Transverse colon (tissue), 4 donors: Measurements from ENCODE around the gene MBTPS1.

Source experiments
- EP300 ChIP-seq: sonication (generic); formaldehyde crosslinking; IDR thresholded peaks from one replicate; pipeline ENCODE4 v1.6.1; 2017; ENCODE audit warnings: antibody characterized with exemption, low read depth
- POLR2A ChIP-seq: fragments of 450-650 bp; IDR thresholded peaks from one replicate; pipeline ENCODE4 v1.6.1; 2016; ENCODE audit warnings: antibody characterized with exemption, mild to moderate bottlenecking, moderate library complexity
- POLR2AphosphoS5 ChIP-seq, 3 donors: sonication (generic); formaldehyde crosslinking; IDR thresholded peaks; one replicate each; pipeline ENCODE4 v1.6.1; 2016; ENCODE audit warnings: antibody characterized with exemption in 3 of 3
- TF ChIP-seq, protein P1 (sequence below), 5 experiments: fragments of 200-600 bp in 3 of 5; fragments of 450-650 bp in 2 of 5; sonication (generic) in 3 of 5; IDR thresholded peaks; 1 replicate in 2 of 5; 2 replicates in 3 of 5; pipeline ENCODE4 v1.5.1; 2016 to 2017; ENCODE audit warnings: antibody characterized with exemption in 5 of 5, inconsistent platforms in 3 of 5, mild to moderate bottlenecking in 2 of 5, moderate library complexity in 1 of 5

- TF ChIP-seq, protein P1, sequence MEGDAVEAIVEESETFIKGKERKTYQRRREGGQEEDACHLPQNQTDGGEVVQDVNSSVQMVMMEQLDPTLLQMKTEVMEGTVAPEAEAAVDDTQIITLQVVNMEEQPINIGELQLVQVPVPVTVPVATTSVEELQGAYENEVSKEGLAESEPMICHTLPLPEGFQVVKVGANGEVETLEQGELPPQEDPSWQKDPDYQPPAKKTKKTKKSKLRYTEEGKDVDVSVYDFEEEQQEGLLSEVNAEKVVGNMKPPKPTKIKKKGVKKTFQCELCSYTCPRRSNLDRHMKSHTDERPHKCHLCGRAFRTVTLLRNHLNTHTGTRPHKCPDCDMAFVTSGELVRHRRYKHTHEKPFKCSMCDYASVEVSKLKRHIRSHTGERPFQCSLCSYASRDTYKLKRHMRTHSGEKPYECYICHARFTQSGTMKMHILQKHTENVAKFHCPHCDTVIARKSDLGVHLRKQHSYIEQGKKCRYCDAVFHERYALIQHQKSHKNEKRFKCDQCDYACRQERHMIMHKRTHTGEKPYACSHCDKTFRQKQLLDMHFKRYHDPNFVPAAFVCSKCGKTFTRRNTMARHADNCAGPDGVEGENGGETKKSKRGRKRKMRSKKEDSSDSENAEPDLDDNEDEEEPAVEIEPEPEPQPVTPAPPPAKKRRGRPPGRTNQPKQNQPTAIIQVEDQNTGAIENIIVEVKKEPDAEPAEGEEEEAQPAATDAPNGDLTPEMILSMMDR (IDR thresholded peaks at IDR 0.05) = no peak
- TF ChIP-seq POLR2A = no peak
- TF ChIP-seq EP300 = no peak
- no peak for TF ChIP-seq POLR2AphosphoS5 (IDR thresholded peaks at IDR 0.05)
Measured at GRCh38 chr16:84080378-84080777, 36.4 kb downstream of the MBTPS1 start.
